ENCODE results near the gene LRRC8D.

LRRC8D gene

GRCh38 chr1:89939693-89940438 lies 119.0 kb downstream of the LRRC8D start:
- no peak for DNase-seq (ENCODE audit: low read depth, low spot score)

GRCh38 chr1:89941110-89941766 lies 120.4 kb downstream of the LRRC8D start:
- no peak for DNase-seq (ENCODE audit: low read depth, low spot score)

DNA sequence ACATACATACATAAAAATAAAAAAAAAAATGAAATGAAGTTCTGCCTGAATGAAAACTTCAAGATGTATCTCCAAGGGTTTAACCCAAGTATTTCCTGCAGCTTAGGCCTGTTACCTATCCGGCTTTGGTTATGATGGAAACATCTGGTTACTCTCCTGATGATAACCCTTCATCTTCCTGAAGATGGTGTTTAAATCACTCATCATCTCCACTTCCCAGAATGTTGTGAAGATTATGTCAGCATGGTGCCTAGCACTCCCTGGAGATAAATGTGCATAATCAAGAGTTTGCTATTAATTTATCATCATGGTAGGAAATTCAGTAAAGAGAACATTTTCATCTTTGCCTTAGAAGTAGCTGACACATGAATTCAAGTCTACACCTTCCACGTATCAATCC lies 121.2 kb downstream of the LRRC8D start:
- DNase-seq (ENCODE audit: low read depth, low spot score) = no peak

DNA sequence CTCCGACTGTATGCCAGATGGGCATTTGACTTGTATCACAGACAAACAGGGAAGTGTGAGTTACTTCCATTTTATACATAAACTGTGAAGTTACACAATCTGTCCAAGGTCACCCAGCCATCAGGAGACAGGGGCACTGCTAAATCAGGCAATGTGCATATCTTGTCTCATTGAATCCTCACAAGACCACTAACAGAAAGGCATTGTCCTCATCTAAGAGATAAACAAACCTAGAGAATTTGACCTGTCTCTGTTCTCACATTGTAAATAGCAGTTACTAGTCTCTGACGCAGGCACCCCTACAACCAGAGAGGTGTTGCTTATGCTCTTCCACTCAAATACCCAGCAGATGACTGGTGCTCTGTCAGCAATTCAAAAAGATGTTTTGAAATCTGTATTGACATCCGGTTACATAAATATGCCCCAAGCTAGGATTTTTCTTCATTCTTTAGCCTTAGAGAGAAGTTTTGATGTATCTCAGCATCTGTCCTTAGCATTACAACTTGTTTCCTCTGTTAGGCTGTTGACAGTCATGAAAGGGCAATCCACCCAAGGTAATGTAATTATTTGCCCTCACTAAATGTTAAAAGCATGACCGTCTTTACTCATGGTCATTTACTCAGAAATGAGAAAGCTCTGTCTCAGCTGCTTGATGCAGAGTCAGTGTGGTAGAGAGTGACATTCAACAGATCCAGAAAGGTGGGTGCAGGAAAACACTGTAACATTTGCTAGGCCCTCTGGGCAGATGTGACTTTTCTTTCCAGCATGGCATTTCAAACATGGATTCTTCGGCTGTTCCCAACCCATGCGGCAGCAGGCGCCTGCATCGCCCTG lies 122.2 kb downstream of the LRRC8D start:
- DNase-seq (ENCODE audit: low read depth, low spot score) = no peak

DNA sequence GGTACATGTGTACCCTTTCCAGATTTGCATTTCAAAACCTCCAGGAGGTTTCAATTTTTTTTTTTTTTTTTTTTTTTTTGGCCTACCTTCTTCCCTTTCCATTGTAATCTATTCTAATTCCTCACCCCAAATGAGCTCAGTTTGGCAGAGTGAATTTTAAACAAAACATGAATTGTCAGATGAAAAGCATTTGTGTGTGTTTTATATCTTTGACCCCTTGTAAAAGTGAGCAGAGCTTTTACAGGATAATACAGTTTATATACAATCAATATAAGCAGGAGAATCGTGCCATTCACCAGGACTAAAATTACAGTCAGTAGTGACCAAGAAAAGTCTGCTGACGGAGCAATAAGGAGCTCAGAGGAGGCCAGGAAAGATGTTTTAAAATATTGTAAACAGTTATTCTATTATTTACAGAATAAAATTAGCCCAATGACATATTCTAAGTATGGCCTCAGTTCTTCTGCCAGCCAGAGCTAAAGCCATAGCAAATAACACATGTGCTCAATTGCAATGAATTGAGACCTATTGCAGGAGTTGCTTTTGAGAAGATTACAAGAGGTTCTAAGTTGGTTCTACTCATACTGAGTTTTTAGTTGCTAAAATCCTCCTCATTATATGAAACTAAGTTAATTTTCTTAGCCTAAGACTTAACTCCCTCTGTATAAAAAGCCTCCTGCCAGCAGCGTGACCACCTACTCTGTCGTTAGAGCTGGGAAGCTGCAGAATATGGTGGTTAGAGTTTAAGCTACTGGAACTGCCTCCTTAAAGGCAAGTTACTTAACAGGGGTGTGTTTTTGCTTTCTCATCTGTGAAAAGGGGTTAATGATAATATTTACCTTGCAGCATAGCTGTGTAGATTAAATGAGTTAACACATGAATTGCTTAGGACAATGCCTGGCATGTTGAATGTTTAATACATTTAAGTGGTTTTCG lies 123.3 kb downstream of the LRRC8D start:
- DNase-seq (ENCODE audit: low read depth, low spot score) = no peak

- no peak for DNase-seq (ENCODE audit: low read depth, low spot score)
Measured at GRCh38 chr1:89945852-89946476, 125.1 kb downstream of the LRRC8D start.

DNA sequence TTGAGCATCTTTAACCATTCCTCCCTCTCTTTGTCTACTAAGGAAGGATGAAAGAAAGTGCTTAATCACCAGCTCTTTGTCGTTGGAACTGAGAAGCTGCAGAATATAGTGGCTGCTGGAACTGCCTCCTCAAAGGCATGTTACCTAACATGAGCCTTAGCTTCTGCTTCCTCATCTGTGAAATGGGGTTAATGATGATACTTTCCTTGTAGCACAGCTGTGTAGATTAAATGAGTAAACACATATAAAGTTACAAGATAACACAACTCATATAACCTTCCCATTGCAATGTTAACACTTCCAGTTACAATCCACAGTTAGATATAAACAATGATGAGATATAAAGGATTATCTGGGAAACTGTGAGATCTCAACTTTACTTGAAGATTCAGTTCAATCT lies 125.7 kb downstream of the LRRC8D start:
- DNase-seq (ENCODE audit: low read depth, low spot score) = no peak

GRCh38 chr1:89948722-89949345 lies 128.0 kb downstream of the LRRC8D start:
- DNase-seq (ENCODE audit: low read depth, low spot score) = no peak

GRCh38 chr1:89949991-89950624 lies 129.3 kb downstream of the LRRC8D start:
- no peak for DNase-seq (ENCODE audit: low read depth, low spot score)

DNA sequence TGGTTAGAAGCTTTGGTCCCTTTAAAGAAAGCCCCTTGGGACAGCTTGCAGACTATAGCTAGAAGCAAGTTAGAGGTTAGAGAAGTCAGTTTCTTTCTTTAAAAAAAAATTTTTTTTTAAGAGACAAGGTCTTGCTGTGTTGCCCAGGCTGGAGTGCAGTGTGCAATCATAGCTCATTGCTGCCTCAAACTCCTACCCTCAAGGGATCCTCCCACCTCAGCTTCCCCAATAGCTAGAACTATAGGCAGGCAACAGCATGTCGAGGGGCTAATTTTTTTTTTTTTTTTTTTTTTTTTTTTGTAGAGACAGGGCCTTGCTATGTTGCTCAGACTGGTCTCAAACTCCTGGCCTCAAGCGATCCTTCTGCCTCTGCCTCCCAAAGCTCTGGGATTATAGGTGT lies 129.9 kb downstream of the LRRC8D start:
- no peak for DNase-seq (ENCODE audit: low read depth, low spot score)

GRCh38 chr1:89951766-89952604 lies 131.2 kb downstream of the LRRC8D start:
- DNase-seq (ENCODE audit: low read depth, low spot score) = no peak

GRCh38 chr1:89952605-89953130 lies 131.8 kb downstream of the LRRC8D start:
- DNase-seq (ENCODE audit: low read depth, low spot score) = no peak

GRCh38 chr1:89953131-89953626 lies 132.3 kb downstream of the LRRC8D start:
- no peak for DNase-seq (ENCODE audit: low read depth, low spot score)

DNA sequence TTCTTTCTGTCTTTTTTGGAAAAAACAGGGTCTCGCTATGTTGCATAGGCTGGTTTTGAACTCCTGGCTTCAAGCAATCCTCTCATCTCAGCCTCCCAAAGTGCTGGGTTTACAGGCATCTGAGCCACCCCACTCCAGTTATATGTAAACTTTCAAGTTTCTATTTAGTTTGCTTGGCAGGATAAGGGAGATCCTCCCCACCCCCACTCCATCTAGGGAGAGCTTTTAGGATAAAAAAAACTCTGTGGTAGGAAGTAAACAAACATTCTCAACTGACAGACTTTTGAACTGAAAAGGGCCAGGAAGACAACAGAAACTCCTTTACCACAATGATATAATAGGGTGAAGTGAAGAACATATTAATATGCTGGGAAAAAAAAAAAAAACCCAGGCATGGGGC lies 133.1 kb downstream of the LRRC8D start:
- DNase-seq (ENCODE audit: low read depth, low spot score) = no peak

GRCh38 chr1:89954401-89954800 lies 133.6 kb downstream of the LRRC8D start:
- no peak for DNase-seq (ENCODE audit: low read depth, low spot score)

GRCh38 chr1:89955311-89956205 lies 134.7 kb downstream of the LRRC8D start:
- DNase-seq (ENCODE audit: low read depth, low spot score) = no peak

DNA sequence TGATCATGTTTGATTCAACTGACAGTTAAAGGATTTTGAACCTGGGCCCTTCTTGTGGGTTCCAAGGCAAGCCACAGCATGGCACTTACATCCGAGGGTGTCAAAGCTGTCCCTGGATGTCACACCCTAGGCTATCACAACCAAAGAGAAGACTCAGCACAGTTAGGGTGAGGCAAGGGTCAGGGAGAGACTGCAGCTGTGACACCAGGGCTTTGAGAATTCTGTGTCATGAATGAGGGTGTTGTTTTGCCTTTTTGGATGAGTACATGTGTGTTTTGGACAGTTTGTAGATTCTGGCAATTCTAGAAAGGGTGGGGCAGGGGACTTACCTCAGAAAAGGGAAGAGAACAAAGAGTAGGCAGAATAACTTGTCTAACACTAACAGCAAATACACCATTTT lies 136.3 kb downstream of the LRRC8D start:
- no peak for DNase-seq (ENCODE audit: low read depth, low spot score)
